ENCODE data around the gene TDRD9. TPM values are rescaled to one million over a fixed set of nuclear protein-coding genes. Genes with fewer than 3 reads are reported as not detected.

TDRD9 gene
- total RNA-seq = 0.62 and 0.91 TPM in 2 replicates

GRCh38 chr14:103928011-103928890 lies at the start of gene TDRD9:
TDRD9 (plus strand) TSS chr14:103928456; CDS start chr14:103928510, 54 bp downstream.

GRCh38 chr14:103941973-103942736 lies 13.9 kb downstream of the TDRD9 start, which contains the start of gene RD3L:
RD3L (minus strand) TSS chr14:103942529; CDS start chr14:103941695, 834 bp downstream.

GRCh38 chr14:104085032-104085888 lies 157.0 kb downstream of the TDRD9 start, which contains the start of gene ASPG:
ASPG (plus strand) TSS chr14:104085700; CDS start chr14:104085771, 71 bp downstream.

Other genes starting within 250 kb of the TDRD9 start
- gene XRCC3, start 213.0 kb upstream of the TDRD9 start, total RNA-seq = 23.0 and 47.6 TPM in 2 replicates
- gene ZFYVE21, start 212.6 kb upstream of the TDRD9 start, total RNA-seq = 67.7 and 97.8 TPM in 2 replicates
- gene PPP1R13B, start 80.9 kb upstream of the TDRD9 start, total RNA-seq = 4.8 and 7.0 TPM in 2 replicates
- gene RD3L, start 14.1 kb downstream of the TDRD9 start, total RNA-seq = not detected in 2 replicates
- gene ASPG, start 157.2 kb downstream of the TDRD9 start, total RNA-seq = not detected in 2 replicates
- 0.08 and 0.38 TPM in 2 replicates for gene KIF26A, start 210.1 kb downstream of the TDRD9 start, total RNA-seq

Measured in hair follicular keratinocyte (primary cell).